ENCODE measurements around the gene ST8SIA2.

Gene ST8SIA2

GRCh38 chr15:92502336-92502735, 108.7 kb downstream of the ST8SIA2 start:
- in situ Hi-C loops (cut with HindIII; ENCODE audit: low sequenced_read_pairs), result no loop called here
- DNase-seq (ENCODE audit: low read depth), result no peak
- TF ChIP-seq CTCF (IDR thresholded peaks at IDR 0.05; ENCODE audit: low read depth, low read length, missing control alignments), result no peak
- H3K4me3 ChIP-seq (ENCODE audit: low read depth, low read length), result no peak overlapping the region

- in situ Hi-C loops (cut with HindIII; ENCODE audit: low sequenced_read_pairs), result no loop called here
- no peak overlapping the region for H3K4me3 ChIP-seq (ENCODE audit: low read depth, low read length)
- DNase-seq (ENCODE audit: low read depth), result no peak
- TF ChIP-seq CTCF (IDR thresholded peaks at IDR 0.05; ENCODE audit: low read depth, low read length, missing control alignments), result no peak
Observed at GRCh38 chr15:92502930-92503857, 109.5 kb downstream of the ST8SIA2 start.

GRCh38 chr15:92503889-92504288, 110.2 kb downstream of the ST8SIA2 start:
- DNase-seq (ENCODE audit: low read depth), result no peak
- TF ChIP-seq CTCF (IDR thresholded peaks at IDR 0.05; ENCODE audit: low read depth, low read length, missing control alignments), result no peak
- in situ Hi-C loops (cut with HindIII; ENCODE audit: low sequenced_read_pairs), result no loop called here
- H3K4me3 ChIP-seq (ENCODE audit: low read depth, low read length), result no peak overlapping the region

GRCh38 chr15:92505611-92506010, 111.9 kb downstream of the ST8SIA2 start:
- no peak for DNase-seq (ENCODE audit: low read depth)
- in situ Hi-C loops (cut with HindIII; ENCODE audit: low sequenced_read_pairs), result no loop called here
- TF ChIP-seq CTCF (IDR thresholded peaks at IDR 0.05; ENCODE audit: low read depth, low read length, missing control alignments), result no peak
- no peak overlapping the region for H3K4me3 ChIP-seq (ENCODE audit: low read depth, low read length)

- DNase-seq (ENCODE audit: low read depth), result no peak
- no peak for TF ChIP-seq CTCF (IDR thresholded peaks at IDR 0.05; ENCODE audit: low read depth, low read length, missing control alignments)
- in situ Hi-C loops (cut with HindIII; ENCODE audit: low sequenced_read_pairs), result no loop called here
- no peak overlapping the region for H3K4me3 ChIP-seq (ENCODE audit: low read depth, low read length)
Observed at GRCh38 chr15:92506506-92506905, 112.8 kb downstream of the ST8SIA2 start.

GRCh38 chr15:92510163-92510882, 116.6 kb downstream of the ST8SIA2 start:
- DNase-seq (ENCODE audit: low read depth), result peak; percentile 83
- TF ChIP-seq CTCF (IDR thresholded peaks at IDR 0.05; ENCODE audit: low read depth, low read length, missing control alignments), result no peak
- H3K4me3 ChIP-seq (ENCODE audit: low read depth, low read length), result no peak overlapping the region
- in situ Hi-C loops (cut with HindIII; ENCODE audit: low sequenced_read_pairs), result no loop called here
